Neural progenitor cell (in vitro differentiated cells): ENCODE results near the gene FAHD1.

ENCODE experiments used
- EZH2 ChIP-seq: fragments of 200-600 bp; sonication (generic); IDR thresholded peaks from 2 replicates; pipeline ENCODE4 v1.6.1; 2017; ENCODE audit warnings: antibody characterized with exemption, mild to moderate bottlenecking, moderate library complexity
- EZH2phosphoT487 ChIP-seq: fragments of 200-600 bp; sonication (generic); IDR thresholded peaks from 2 replicates; pipeline ENCODE4 v1.6.1; 2017; ENCODE audit warnings: antibody characterized with exemption
- TF ChIP-seq, protein P1 (sequence below): fragments of 200-600 bp; sonication (generic); IDR thresholded peaks from 2 replicates; pipeline ENCODE4 v1.5.1; 2017; ENCODE audit warnings: antibody characterized with exemption, mild to moderate bottlenecking

DNA sequence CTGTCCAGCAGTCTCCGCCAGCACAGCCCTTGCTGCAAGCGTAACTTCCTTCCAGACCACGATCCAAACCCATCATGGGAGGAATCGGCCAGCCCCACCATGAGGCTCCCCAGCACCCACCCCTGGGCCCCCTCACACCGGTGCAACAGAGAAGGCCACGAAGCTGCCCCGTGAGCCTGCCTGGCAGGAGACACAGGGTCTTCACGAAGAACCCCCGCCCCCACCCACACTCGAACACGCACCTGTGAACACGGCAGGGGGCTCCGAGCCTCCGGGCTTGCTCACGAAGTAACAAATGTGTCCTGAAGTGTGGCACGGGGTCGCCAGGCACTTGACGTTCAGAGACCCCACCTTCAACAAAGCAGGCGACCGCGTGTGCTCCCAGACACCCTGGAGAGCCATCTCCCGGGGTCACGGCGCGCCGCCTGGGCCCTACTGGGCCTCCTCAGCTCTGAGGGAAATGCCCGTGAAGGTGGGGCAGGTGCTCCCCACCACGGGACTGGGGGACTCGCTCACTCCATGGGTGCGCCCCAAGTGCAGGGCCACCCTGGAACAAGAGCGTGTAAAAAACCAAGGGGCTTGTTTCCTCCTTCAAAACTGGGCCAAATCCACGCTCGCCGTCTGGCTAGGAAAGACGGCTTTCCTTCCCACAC is 8.0 kb upstream of the FAHD1 start:
- TF ChIP-seq, protein P1, sequence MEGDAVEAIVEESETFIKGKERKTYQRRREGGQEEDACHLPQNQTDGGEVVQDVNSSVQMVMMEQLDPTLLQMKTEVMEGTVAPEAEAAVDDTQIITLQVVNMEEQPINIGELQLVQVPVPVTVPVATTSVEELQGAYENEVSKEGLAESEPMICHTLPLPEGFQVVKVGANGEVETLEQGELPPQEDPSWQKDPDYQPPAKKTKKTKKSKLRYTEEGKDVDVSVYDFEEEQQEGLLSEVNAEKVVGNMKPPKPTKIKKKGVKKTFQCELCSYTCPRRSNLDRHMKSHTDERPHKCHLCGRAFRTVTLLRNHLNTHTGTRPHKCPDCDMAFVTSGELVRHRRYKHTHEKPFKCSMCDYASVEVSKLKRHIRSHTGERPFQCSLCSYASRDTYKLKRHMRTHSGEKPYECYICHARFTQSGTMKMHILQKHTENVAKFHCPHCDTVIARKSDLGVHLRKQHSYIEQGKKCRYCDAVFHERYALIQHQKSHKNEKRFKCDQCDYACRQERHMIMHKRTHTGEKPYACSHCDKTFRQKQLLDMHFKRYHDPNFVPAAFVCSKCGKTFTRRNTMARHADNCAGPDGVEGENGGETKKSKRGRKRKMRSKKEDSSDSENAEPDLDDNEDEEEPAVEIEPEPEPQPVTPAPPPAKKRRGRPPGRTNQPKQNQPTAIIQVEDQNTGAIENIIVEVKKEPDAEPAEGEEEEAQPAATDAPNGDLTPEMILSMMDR = no peak
- TF ChIP-seq EZH2 (no peak), EZH2phosphoT487 (no peak)
